ENCODE measurements around the gene CYP4F3.

Gene CYP4F3

DNA sequence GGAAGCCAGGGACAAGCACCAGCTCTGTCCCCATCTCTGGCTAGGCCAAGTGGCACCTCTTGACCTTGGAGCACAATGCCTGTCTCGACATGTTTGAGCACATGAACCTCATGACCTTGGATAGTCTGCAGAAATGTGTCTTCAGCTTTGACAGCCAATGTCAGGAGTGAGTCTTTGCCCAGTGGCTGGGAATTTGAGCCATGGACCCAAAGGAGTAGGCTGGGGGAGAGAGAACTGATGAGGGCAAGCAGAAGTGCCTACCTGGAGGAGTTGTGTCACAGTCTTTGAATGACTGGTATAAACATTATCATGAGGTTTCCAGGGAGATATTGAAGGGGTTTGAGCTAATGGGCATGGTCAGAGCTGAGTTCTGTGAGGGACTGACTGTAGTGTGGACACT is 25.5 kb downstream of the CYP4F3 start:
- no peak overlapping the region for H3K4me3 ChIP-seq (ENCODE audit: low read depth in 1 of 2, low read length in 2 of 2)
- peaks cover 7 to 9% of the 10 kb centered on the region in 2 donors for H3K4me1 ChIP-seq (ENCODE audit: control insufficient read depth in 1 of 2, insufficient read depth in 2 of 2, low read length in 2 of 2)
- H3K27me3 ChIP-seq (ENCODE audit: control insufficient read depth in 1 of 2, insufficient read depth in 2 of 2, low read length in 2 of 2), result no peaks in the 10 kb centered on the region
- no peak overlapping the region for H3K9ac ChIP-seq (ENCODE audit: low read depth in 1 of 2, low read length in 2 of 2)
- H3K36me3 ChIP-seq (ENCODE audit: control insufficient read depth in 1 of 2, insufficient read depth in 2 of 2, low read length in 2 of 2), result no peaks in the 10 kb centered on the region
- no peaks in the 10 kb centered on the region for H3K9me3 ChIP-seq (ENCODE audit: control insufficient read depth in 1 of 2, low read length in 2 of 2)
- H3K27ac ChIP-seq (ENCODE audit: low read depth, low read length), result no peak overlapping the region

DNA sequence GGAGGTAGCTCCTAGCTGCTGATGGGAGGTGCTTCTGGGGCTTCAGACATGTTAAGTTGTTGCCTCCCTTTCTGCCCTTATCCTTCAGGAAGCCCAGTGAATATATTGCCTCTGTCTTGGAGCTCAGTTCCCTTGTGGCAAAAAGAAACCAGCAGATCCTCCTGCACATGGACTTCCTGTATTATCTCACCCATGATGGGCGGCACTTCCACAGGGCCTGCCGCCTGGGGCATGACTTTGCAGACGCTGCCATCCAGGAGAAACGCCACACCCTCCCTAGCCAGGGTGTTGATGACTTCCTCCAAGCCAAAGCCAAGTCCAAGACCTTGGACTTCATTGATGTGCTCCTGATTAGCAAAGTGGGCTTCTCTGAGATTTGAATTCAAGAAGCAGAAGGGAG is 26.2 kb downstream of the CYP4F3 start:
- Histone ChIP-seq H3K27me3 (ENCODE audit: control insufficient read depth in 1 of 2, insufficient read depth in 2 of 2, low read length in 2 of 2) (no peaks in the 10 kb centered on the region), H3K4me1 (ENCODE audit: control insufficient read depth in 1 of 2, insufficient read depth in 2 of 2, low read length in 2 of 2) (peaks cover 8 to 10% of the 10 kb centered on the region in 2 donors), H3K9ac (ENCODE audit: low read depth in 1 of 2, low read length in 2 of 2) (no peak overlapping the region), H3K4me3 (ENCODE audit: low read depth in 1 of 2, low read length in 2 of 2) (no peak overlapping the region), H3K36me3 (ENCODE audit: control insufficient read depth in 1 of 2, insufficient read depth in 2 of 2, low read length in 2 of 2) (no peaks in the 10 kb centered on the region), H3K9me3 (ENCODE audit: control insufficient read depth in 1 of 2, low read length in 2 of 2) (no peaks in the 10 kb centered on the region), H3K27ac (ENCODE audit: low read depth, low read length) (no peak overlapping the region)

DNA sequence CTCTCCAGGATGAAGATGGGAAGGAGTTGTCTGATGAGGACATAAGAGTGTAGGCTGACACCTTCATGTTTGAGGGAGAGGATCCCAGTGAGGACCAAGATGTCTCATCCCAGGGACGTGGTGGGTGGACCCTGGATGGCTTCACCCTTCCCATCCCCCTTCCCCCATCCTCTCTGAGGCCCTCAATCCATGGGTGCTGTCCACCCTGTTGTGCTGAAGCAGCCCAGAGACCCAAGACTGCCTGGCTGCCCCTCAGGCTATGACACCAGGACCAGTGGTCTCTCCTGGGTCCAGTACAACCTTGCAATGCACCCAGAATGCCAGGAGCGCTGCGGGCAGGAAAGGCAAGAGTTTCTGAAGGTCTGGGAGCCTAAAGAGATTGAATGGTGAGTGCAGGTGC is 28.7 kb downstream of the CYP4F3 start:
- Histone ChIP-seq H3K9me3 (ENCODE audit: control insufficient read depth in 1 of 2, low read length in 2 of 2) (no peaks in the 10 kb centered on the region), H3K36me3 (ENCODE audit: control insufficient read depth in 1 of 2, insufficient read depth in 2 of 2, low read length in 2 of 2) (no peaks in the 10 kb centered on the region), H3K27ac (ENCODE audit: low read depth, low read length) (no peak overlapping the region), H3K27me3 (ENCODE audit: control insufficient read depth in 1 of 2, insufficient read depth in 2 of 2, low read length in 2 of 2) (no peaks in the 10 kb centered on the region), H3K4me1 (ENCODE audit: control insufficient read depth in 1 of 2, insufficient read depth in 2 of 2, low read length in 2 of 2) (peaks cover 14 to 25% of the 10 kb centered on the region in 2 donors), H3K9ac (ENCODE audit: low read depth in 1 of 2, low read length in 2 of 2) (no peak overlapping the region), H3K4me3 (ENCODE audit: low read depth in 1 of 2, low read length in 2 of 2) (no peak overlapping the region)

DNA sequence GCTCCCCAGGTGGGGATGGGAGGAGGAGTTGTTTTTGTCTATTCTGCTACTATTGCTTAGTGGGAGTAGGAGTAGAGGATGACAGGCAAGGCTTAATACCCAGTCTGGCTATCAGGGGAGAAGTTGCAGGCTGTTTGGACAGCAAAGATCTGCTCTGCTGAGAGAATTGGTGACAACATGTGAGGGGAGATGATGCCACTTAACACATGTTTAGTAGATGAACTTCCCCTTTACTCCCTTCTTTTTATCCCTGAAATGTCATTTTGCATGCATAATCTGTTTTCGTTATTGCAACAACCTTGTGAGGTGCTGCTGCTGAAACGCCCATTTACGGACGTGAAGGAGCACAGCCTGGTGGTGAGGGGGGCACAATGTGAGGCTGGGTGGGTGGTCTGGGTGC is 29.2 kb downstream of the CYP4F3 start:
- Histone ChIP-seq H3K36me3 (ENCODE audit: control insufficient read depth in 1 of 2, insufficient read depth in 2 of 2, low read length in 2 of 2) (no peaks in the 10 kb centered on the region), H3K9me3 (ENCODE audit: control insufficient read depth in 1 of 2, low read length in 2 of 2) (no peaks in the 10 kb centered on the region), H3K27ac (ENCODE audit: low read depth, low read length) (no peak overlapping the region), H3K4me3 (ENCODE audit: low read depth in 1 of 2, low read length in 2 of 2) (no peak overlapping the region), H3K9ac (ENCODE audit: low read depth in 1 of 2, low read length in 2 of 2) (no peak overlapping the region), H3K27me3 (ENCODE audit: control insufficient read depth in 1 of 2, insufficient read depth in 2 of 2, low read length in 2 of 2) (no peaks in the 10 kb centered on the region), H3K4me1 (ENCODE audit: control insufficient read depth in 1 of 2, insufficient read depth in 2 of 2, low read length in 2 of 2) (peaks cover 14 to 29% of the 10 kb centered on the region in 2 donors)

DNA sequence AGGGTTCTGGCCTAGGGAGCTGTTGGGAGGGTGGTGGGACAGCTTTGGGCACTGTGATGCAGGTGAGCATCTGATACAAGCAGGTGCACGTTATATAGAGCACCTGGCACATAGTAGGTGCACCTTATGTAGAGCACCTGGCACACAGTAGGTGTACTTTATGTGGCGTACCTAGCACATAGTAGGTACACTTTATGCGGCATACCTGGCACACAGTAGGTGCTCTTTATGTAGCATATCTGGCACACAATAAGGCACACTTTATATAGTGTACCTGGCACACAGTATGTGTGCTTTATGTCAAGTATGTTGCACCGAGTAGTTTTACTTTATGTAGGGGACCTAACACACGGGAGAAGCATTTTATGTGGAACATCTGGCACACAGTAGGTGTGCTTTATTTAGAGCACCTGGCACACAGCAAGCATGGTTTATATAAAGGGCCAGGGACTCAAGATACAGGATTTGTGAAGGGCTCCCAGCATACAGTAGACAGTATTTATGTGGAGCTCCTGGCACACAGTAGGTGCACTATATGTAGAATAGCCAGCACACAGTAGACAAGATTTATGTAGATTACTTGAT is 30.6 kb downstream of the CYP4F3 start:
- Histone ChIP-seq H3K4me1 (ENCODE audit: control insufficient read depth in 1 of 2, insufficient read depth in 2 of 2, low read length in 2 of 2) (peaks cover 14 to 37% of the 10 kb centered on the region in 2 donors), H3K9ac (ENCODE audit: low read depth in 1 of 2, low read length in 2 of 2) (no peak overlapping the region), H3K27ac (ENCODE audit: low read depth, low read length) (no peak overlapping the region), H3K36me3 (ENCODE audit: control insufficient read depth in 1 of 2, insufficient read depth in 2 of 2, low read length in 2 of 2) (peaks cover 0 to 3% of the 10 kb centered on the region in 2 donors), H3K4me3 (ENCODE audit: low read depth in 1 of 2, low read length in 2 of 2) (no peak overlapping the region), H3K27me3 (ENCODE audit: control insufficient read depth in 1 of 2, insufficient read depth in 2 of 2, low read length in 2 of 2) (no peaks in the 10 kb centered on the region), H3K9me3 (ENCODE audit: control insufficient read depth in 1 of 2, low read length in 2 of 2) (no peaks in the 10 kb centered on the region)

DNA sequence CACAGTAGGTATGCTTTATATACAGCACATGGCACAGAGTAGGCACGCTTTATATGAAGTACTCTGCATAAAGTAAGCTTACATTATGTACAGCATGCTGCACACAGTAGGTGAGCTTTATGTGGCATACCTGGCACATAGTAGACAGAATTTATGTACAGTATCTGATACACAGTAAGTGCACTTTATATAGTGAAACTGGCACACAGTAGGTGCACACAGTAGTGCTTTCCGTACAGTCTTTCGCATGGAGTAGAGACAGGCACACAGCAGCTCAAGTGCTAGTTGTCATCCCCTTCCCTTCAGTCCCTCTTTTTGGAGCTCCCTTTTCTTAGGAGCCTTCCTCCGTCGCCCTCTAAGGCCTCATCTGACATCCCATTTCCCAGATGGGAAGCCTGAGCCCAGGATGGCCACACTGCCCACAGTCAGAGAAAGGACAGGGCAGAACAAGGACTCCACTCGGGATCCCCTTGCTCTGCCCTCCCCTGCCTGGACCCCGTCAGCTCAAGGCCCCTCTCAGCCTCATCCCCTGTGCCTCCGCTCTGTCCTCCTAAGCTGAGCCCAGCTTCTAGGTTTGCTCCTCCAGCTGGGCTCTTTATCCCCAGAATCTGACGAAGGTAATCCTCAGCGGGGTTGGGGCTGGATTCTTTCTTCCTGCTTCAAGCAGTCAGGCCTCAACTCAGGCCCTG is 31.3 kb downstream of the CYP4F3 start:
- Histone ChIP-seq H3K9me3 (ENCODE audit: control insufficient read depth in 1 of 2, low read length in 2 of 2) (no peaks in the 10 kb centered on the region), H3K4me1 (ENCODE audit: control insufficient read depth in 1 of 2, insufficient read depth in 2 of 2, low read length in 2 of 2) (peaks cover 8 to 32% of the 10 kb centered on the region in 2 donors), H3K4me3 (ENCODE audit: low read depth in 1 of 2, low read length in 2 of 2) (no peak overlapping the region), H3K9ac (ENCODE audit: low read depth in 1 of 2, low read length in 2 of 2) (no peak overlapping the region), H3K27ac (ENCODE audit: low read depth, low read length) (peak overlapping the region; percentile 6), H3K36me3 (ENCODE audit: control insufficient read depth in 1 of 2, insufficient read depth in 2 of 2, low read length in 2 of 2) (peaks cover 0 to 3% of the 10 kb centered on the region in 2 donors), H3K27me3 (ENCODE audit: control insufficient read depth in 1 of 2, insufficient read depth in 2 of 2, low read length in 2 of 2) (no peaks in the 10 kb centered on the region)

DNA sequence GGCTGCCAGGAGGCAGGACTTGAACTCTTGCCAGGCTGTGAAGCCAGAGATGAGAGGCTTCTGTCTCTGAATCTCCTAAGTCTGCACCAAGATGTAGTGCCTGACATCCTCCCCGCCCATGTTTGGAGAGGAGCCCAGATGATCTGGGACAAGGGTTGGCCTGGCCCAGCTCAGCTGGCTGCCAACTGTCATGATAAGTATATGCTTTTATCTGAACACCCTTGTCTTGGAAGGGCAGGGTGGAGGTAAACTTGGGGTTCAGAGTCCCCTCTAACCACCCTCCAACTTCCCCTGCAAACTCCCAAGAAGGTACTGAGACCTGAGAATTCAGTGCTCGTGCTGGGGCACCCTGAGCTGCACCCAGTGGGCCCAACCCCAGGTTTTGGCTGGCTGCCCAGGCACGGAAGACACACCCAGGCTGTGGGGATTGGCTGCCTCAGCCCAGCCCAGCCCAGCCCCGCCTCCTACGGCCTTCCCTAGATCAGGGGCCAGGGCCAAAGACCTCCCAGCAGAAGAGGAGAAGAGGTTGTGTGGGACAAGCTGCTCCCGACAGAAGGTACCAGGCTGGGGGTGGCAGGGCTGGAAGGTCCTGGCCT is 32.0 kb downstream of the CYP4F3 start, which contains the start of gene CYP4F12:
Gene CYP4F12 (plus strand): TSS at position 508 of the 596 bp plus-strand sequence. CDS start 443 bp downstream, outside the sequence.
- H3K9me3 ChIP-seq (ENCODE audit: control insufficient read depth in 1 of 2, low read length in 2 of 2), result no peaks in the 10 kb centered on the region
- H3K9ac ChIP-seq (ENCODE audit: low read depth in 1 of 2, low read length in 2 of 2), result peak within 1 kb of the TSS; percentile 76 to 79
- H3K36me3 ChIP-seq (ENCODE audit: control insufficient read depth in 1 of 2, insufficient read depth in 2 of 2, low read length in 2 of 2), result peaks cover 0 to 3% of the 10 kb centered on the region in 2 donors
- H3K4me1 ChIP-seq (ENCODE audit: control insufficient read depth in 1 of 2, insufficient read depth in 2 of 2, low read length in 2 of 2), result peaks cover 8 to 32% of the 10 kb centered on the region in 2 donors
- peak within 1 kb of the TSS; percentile 88 for H3K27ac ChIP-seq (ENCODE audit: low read depth, low read length)
- no peaks in the 10 kb centered on the region for H3K27me3 ChIP-seq (ENCODE audit: control insufficient read depth in 1 of 2, insufficient read depth in 2 of 2, low read length in 2 of 2)
- peak within 1 kb of the TSS; percentile 70 to 79 for H3K4me3 ChIP-seq (ENCODE audit: low read depth in 1 of 2, low read length in 2 of 2)

DNA sequence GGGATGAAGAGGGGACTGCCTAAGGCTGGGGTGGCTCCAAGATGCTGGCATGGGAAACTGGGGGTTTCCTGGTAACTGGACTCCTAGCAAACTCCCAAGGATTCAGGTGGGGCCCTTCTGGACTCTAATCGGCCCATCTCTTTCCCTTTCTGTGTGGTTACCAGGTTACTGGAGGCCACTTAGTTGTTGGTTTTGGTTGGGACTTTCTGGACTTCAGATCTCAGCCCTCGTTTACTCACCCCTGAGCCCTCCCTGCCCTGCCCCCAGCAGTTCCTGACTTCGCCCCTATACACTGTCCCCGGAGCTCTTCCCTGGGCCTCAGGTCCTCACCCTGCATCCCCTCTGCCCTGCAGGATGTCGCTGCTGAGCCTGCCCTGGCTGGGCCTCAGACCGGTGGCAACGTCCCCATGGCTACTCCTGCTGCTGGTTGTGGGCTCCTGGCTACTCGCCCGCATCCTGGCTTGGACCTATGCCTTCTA is 32.5 kb downstream of the CYP4F3 start:
- Histone ChIP-seq H3K4me1 (ENCODE audit: control insufficient read depth in 1 of 2, insufficient read depth in 2 of 2, low read length in 2 of 2) (peaks cover 11 to 32% of the 10 kb centered on the region in 2 donors), H3K4me3 (ENCODE audit: low read depth in 1 of 2, low read length in 2 of 2) (peak overlapping the region; percentile 70 to 79), H3K27ac (ENCODE audit: low read depth, low read length) (peak overlapping the region; percentile 88), H3K27me3 (ENCODE audit: control insufficient read depth in 1 of 2, insufficient read depth in 2 of 2, low read length in 2 of 2) (no peaks in the 10 kb centered on the region), H3K9me3 (ENCODE audit: control insufficient read depth in 1 of 2, low read length in 2 of 2) (no peaks in the 10 kb centered on the region), H3K36me3 (ENCODE audit: control insufficient read depth in 1 of 2, insufficient read depth in 2 of 2, low read length in 2 of 2) (peaks cover 0 to 7% of the 10 kb centered on the region in 2 donors), H3K9ac (ENCODE audit: low read depth in 1 of 2, low read length in 2 of 2) (peak overlapping the region; percentile 76 to 79)

DNA sequence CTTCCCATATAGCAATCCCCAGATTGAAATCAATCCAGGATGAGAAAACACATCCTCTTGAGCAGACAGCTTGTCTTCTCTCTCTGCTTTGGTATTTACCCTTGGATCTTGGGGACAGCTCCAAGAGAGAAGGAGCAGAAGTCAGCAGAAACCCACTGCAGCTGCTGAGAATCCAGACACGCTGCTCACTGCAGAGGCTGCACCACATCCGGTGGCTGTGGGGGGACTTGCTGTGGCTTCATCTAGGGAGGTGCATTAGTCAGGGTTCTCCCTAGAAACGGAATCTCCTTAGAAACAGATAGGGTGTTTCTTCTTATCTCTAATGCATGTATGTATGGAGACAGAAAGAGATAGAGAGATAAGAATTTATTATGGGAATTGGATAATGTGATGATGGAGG is 34.9 kb downstream of the CYP4F3 start:
- peak overlapping the region in 1 of 2 donors; percentile 57 for H3K9ac ChIP-seq (ENCODE audit: low read depth in 1 of 2, low read length in 2 of 2)
- no peak overlapping the region for H3K27ac ChIP-seq (ENCODE audit: low read depth, low read length)
- peaks cover 5 to 27% of the 10 kb centered on the region in 2 donors for H3K36me3 ChIP-seq (ENCODE audit: control insufficient read depth in 1 of 2, insufficient read depth in 2 of 2, low read length in 2 of 2)
- no peaks in the 10 kb centered on the region for H3K9me3 ChIP-seq (ENCODE audit: control insufficient read depth in 1 of 2, low read length in 2 of 2)
- peaks cover 30 to 40% of the 10 kb centered on the region in 2 donors for H3K4me1 ChIP-seq (ENCODE audit: control insufficient read depth in 1 of 2, insufficient read depth in 2 of 2, low read length in 2 of 2)
- H3K4me3 ChIP-seq (ENCODE audit: low read depth in 1 of 2, low read length in 2 of 2), result peak overlapping the region; percentile 61
- H3K27me3 ChIP-seq (ENCODE audit: control insufficient read depth in 1 of 2, insufficient read depth in 2 of 2, low read length in 2 of 2), result no peaks in the 10 kb centered on the region

DNA sequence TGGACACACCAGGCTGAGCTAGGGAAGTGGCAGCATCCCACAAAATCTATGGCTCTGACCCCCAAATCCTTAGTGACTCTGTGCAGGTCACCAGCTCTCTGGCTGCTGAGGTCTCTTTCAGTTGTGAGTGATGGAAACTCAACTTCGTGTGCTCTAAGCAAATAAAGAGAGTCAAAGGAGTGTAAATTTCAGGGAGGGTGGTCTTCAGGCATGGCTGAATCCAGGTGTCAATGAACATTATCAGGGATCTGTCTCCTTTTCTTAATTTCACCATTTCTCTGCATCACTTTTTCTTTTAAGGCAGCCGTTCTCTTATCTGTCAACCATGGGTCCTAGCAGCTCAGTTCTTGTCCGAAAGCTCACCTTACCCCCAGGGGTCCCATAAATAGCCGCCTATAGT is 38.4 kb downstream of the CYP4F3 start:
- H3K4me3 ChIP-seq (ENCODE audit: low read depth in 1 of 2, low read length in 2 of 2), result no peak overlapping the region
- peaks cover 17 to 61% of the 10 kb centered on the region in 2 donors for H3K36me3 ChIP-seq (ENCODE audit: control insufficient read depth in 1 of 2, insufficient read depth in 2 of 2, low read length in 2 of 2)
- no peak overlapping the region for H3K27ac ChIP-seq (ENCODE audit: low read depth, low read length)
- H3K27me3 ChIP-seq (ENCODE audit: control insufficient read depth in 1 of 2, insufficient read depth in 2 of 2, low read length in 2 of 2), result no peaks in the 10 kb centered on the region
- H3K4me1 ChIP-seq (ENCODE audit: control insufficient read depth in 1 of 2, insufficient read depth in 2 of 2, low read length in 2 of 2), result peaks cover 23 to 28% of the 10 kb centered on the region in 2 donors
- no peaks in the 10 kb centered on the region for H3K9me3 ChIP-seq (ENCODE audit: control insufficient read depth in 1 of 2, low read length in 2 of 2)
- H3K9ac ChIP-seq (ENCODE audit: low read depth in 1 of 2, low read length in 2 of 2), result no peak overlapping the region

Data from duodenal mucosa (tissue), 2 donors.